Measurements from ENCODE around the gene RANBP3L. TPM values are rescaled to one million over a fixed set of nuclear protein-coding genes. Genes with fewer than 3 reads are reported as not detected.
"Not testable (repeated sequence)": the region's sequence is repeated elsewhere in the genome, so short reads cannot be mapped to it uniquely, and the experiment has no call there.

The RANBP3L gene
- total and polyA plus RNA-seq, 8 donors = 0.08 to 0.43 (median 0.23) TPM; not detected in 2

GRCh38 chr5:36285837-36286615 lies 15.7 kb downstream of the RANBP3L start:
- no peak for TF ChIP-seq CTCF (IDR thresholded peaks at IDR 0.05)
- DNase-seq = no peak
- Histone ChIP-seq H3K4me1 (no peaks in the 10 kb centered on the region), H3K4me3 (no peak overlapping the region), H3K27me3 (no peaks in the 10 kb centered on the region), H3K27ac (no peak overlapping the region), H3K36me3 (no peaks in the 10 kb centered on the region), H3K9me3 (no peaks in the 10 kb centered on the region)
- FAIRE-seq = no peak
- 29 to 32% methylated on average over 2 of the region's 2 CpGs for WGBS, 2 donors
- intact Hi-C loops (cut with DNase I) = no loop called here
- no peak for ATAC-seq

GRCh38 chr5:36283775-36284174 lies 17.9 kb downstream of the RANBP3L start:
- ATAC-seq; DNase-seq; H3K27ac ChIP-seq; H3K36me3 ChIP-seq; H3K9me3 ChIP-seq; H3K4me1 ChIP-seq; H3K27me3 ChIP-seq; H3K4me3 ChIP-seq; FAIRE-seq; intact Hi-C loops (cut with DNase I): not testable (repeated sequence)
- WGBS, 2 donors = 91 to 96% methylated on average over 3 of the region's 3 CpGs

- no peak for TF ChIP-seq CTCF (IDR thresholded peaks at IDR 0.05)
- DNase-seq = no peak
- no peaks in the 10 kb centered on the region for H3K36me3 ChIP-seq
- H3K4me1 ChIP-seq = no peaks in the 10 kb centered on the region
- no peaks in the 10 kb centered on the region for H3K9me3 ChIP-seq
- H3K27ac ChIP-seq = no peak overlapping the region
- whole genome bisulfite sequencing, 2 donors = 90 to 91% methylated on average over 2 of the region's 2 CpGs
- intact Hi-C loops (cut with DNase I) = no loop called here
- H3K4me3 ChIP-seq = no peak overlapping the region
- ATAC-seq = no peak
- H3K27me3 ChIP-seq = no peaks in the 10 kb centered on the region
- no peak for FAIRE-seq
Observed at GRCh38 chr5:36281626-36282025, 20.1 kb downstream of the RANBP3L start.

- intact Hi-C loops (cut with DNase I) = no loop called here
- no peaks in the 10 kb centered on the region for H3K4me1 ChIP-seq
- no peak for TF ChIP-seq CTCF (IDR thresholded peaks at IDR 0.05)
- no peaks in the 10 kb centered on the region for H3K9me3 ChIP-seq
- no peak for DNase-seq
- 62 to 63% methylated on average over 3 of the region's 3 CpGs for WGBS, 2 donors
- ATAC-seq = no peak
- H3K4me3 ChIP-seq = no peak overlapping the region
- FAIRE-seq = no peak
- H3K36me3 ChIP-seq = no peaks in the 10 kb centered on the region
- H3K27me3 ChIP-seq = no peaks in the 10 kb centered on the region
- no peak overlapping the region for H3K27ac ChIP-seq
Observed at GRCh38 chr5:36279054-36279698, 22.5 kb downstream of the RANBP3L start.

GRCh38 chr5:36277521-36278176 lies 24.1 kb downstream of the RANBP3L start:
- ATAC-seq = no peak
- no peaks in the 10 kb centered on the region for H3K4me1 ChIP-seq
- no peak for FAIRE-seq
- no peak overlapping the region for H3K4me3 ChIP-seq
- H3K27me3 ChIP-seq = no peaks in the 10 kb centered on the region
- TF ChIP-seq CTCF (IDR thresholded peaks at IDR 0.05) = no peak
- DNase-seq = no peak
- intact Hi-C loops (cut with DNase I) = no loop called here
- H3K36me3 ChIP-seq = no peaks in the 10 kb centered on the region
- no peaks in the 10 kb centered on the region for H3K9me3 ChIP-seq
- H3K27ac ChIP-seq = no peak overlapping the region
- WGBS, 2 donors = 78 to 88% methylated on average over 5 of the region's 5 CpGs

Data from pancreas (tissue), 10 donors.